GM23338 (cell line): ENCODE results near the gene SLC6A11. TPM values are rescaled to one million over a fixed set of nuclear protein-coding genes. Genes with fewer than 3 reads are reported as not detected.

Experiments
- ATAC-seq: fragments of 200-7000 bp; cut with Tn5 transposase; 3 replicates; pipeline ENCODE4 v1.9.1; 2020
- DNase-seq: peaks from one replicate; pipeline ENCODE4 v3.0.0-alpha.2; 2015; ENCODE audit warnings: low spot score
- H2AFZ ChIP-seq: fragments of 200-600 bp; sonication (generic); 2 replicates; pipeline ENCODE4 v1.8.0; 2016; ENCODE audit warnings: antibody characterized with exemption, mild to moderate bottlenecking, moderate library complexity
- H3F3A ChIP-seq: fragments of 200-600 bp; sonication (generic); replicated peaks from 2 replicates; pipeline ENCODE4 v1.8.0; 2017; ENCODE audit warnings: antibody characterized with exemption, mixed run types, low read depth
- H3K27ac ChIP-seq: fragments of 200-600 bp; sonication (generic); 2 replicates; pipeline ENCODE4 v1.6.1; 2016; ENCODE audit warnings: low read depth
- H3K27me3 ChIP-seq: fragments of 200-600 bp; sonication (generic); 2 replicates; pipeline ENCODE4 v1.8.0; 2016; ENCODE audit warnings: mild to moderate bottlenecking, mixed run types, moderate library complexity; ENCODE audit not compliant: insufficient read depth
- H3K36me3 ChIP-seq: fragments of 200-600 bp; sonication (generic); 2 replicates; pipeline ENCODE4 v1.8.0; 2016; ENCODE audit warnings: mild to moderate bottlenecking; ENCODE audit not compliant: insufficient read depth
- H3K4me1 ChIP-seq: fragments of 200-600 bp; sonication (generic); 2 replicates; pipeline ENCODE4 v1.8.0; 2016; ENCODE audit warnings: mild to moderate bottlenecking, moderate library complexity; ENCODE audit not compliant: insufficient read depth
- H3K4me2 ChIP-seq: fragments of 200-600 bp; sonication (generic); 2 replicates; pipeline ENCODE4 v1.7.1; 2017; ENCODE audit warnings: mixed run types
- H3K4me3 ChIP-seq: fragments of 200-600 bp; sonication (generic); 2 replicates; pipeline ENCODE4 v1.6.1; 2016; ENCODE audit warnings: mixed run types
- H3K79me2 ChIP-seq: fragments of 200-600 bp; sonication (generic); replicated peaks from 2 replicates; pipeline ENCODE4 v1.8.0; 2017; ENCODE audit warnings: mild to moderate bottlenecking; ENCODE audit not compliant: insufficient read depth
- H3K9me2 ChIP-seq: fragments of 200-600 bp; sonication (generic); 2 replicates; pipeline ENCODE4 v1.8.0; 2017; ENCODE audit not compliant: insufficient read depth
- H4K20me1 ChIP-seq: fragments of 200-600 bp; sonication (generic); replicated peaks from 2 replicates; pipeline ENCODE4 v1.8.0; 2017; ENCODE audit warnings: mild to moderate bottlenecking; ENCODE audit not compliant: insufficient read depth
- H3K27ac Mint-ChIP-seq: 2 replicates; pipeline ENCODE4 v1.8.0; 2020; ENCODE audit warnings: inconsistent platforms, mild to moderate bottlenecking, moderate library complexity, mixed read lengths
- H3K27me3 Mint-ChIP-seq: 3 replicates; pipeline ENCODE4 v1.8.0; 2022; ENCODE audit warnings: low read depth, mild to moderate bottlenecking, moderate library complexity, mixed read lengths, inconsistent platforms; ENCODE audit not compliant: insufficient read depth, poor library complexity
- H3K36me3 Mint-ChIP-seq: 3 replicates; pipeline ENCODE4 v1.8.0; 2021; ENCODE audit warnings: low read depth, mild to moderate bottlenecking, inconsistent platforms, moderate library complexity, mixed read lengths
- H3K4me1 Mint-ChIP-seq: 3 replicates; pipeline ENCODE4 v1.8.0; 2020; ENCODE audit warnings: mild to moderate bottlenecking, inconsistent platforms, mixed read lengths
- H3K4me3 Mint-ChIP-seq: 3 replicates; pipeline ENCODE4 v1.8.0; 2021; ENCODE audit warnings: moderate library complexity, mild to moderate bottlenecking, inconsistent platforms, mixed read lengths
- H3K9me3 Mint-ChIP-seq: 3 replicates; pipeline ENCODE4 v1.8.0; 2020; ENCODE audit warnings: moderate library complexity, mild to moderate bottlenecking, inconsistent platforms, mixed read lengths
- ETS1 ChIP-seq: IDR thresholded peaks from 2 replicates; pipeline ENCODE4 v1.6.1; 2016; ENCODE audit warnings: antibody characterized with exemption
- EZH2 ChIP-seq: fragments of 200-600 bp; sonication (generic); IDR thresholded peaks from one replicate; pipeline ENCODE4 v1.8.0; 2017; ENCODE audit warnings: antibody characterized with exemption, mild to moderate bottlenecking, low read depth; ENCODE audit not compliant: unreplicated experiment
- JUNB ChIP-seq: IDR thresholded peaks from one replicate; pipeline ENCODE4 v1.6.1; 2016; ENCODE audit warnings: antibody characterized with exemption; ENCODE audit not compliant: unreplicated experiment
- STAT1 ChIP-seq: IDR thresholded peaks from one replicate; pipeline ENCODE4 v1.6.1; 2016; ENCODE audit warnings: antibody characterized with exemption; ENCODE audit not compliant: unreplicated experiment
- ZNF331 ChIP-seq: fragments of 250-450 bp; sonication (Bioruptor Pico); IDR thresholded peaks from 2 replicates; pipeline ENCODE4 v1.5.0; 2020; ENCODE audit warnings: low read depth, mild to moderate bottlenecking, moderate library complexity
- ZNF462 ChIP-seq: fragments of 250-450 bp; sonication (Bioruptor Pico); IDR thresholded peaks from 2 replicates; pipeline ENCODE4 v1.5.0; 2020; ENCODE audit warnings: mild to moderate bottlenecking, moderate library complexity
- polyA plus RNA-seq: library from polyadenylated mRNA; unstranded; fragments of >200 nt; fragmentation: Nextera tagmentation; extraction: Ambion mirVana; gene quantifications from 2 replicates; pipeline ENCODE4 v1.2.1, GENCODE V29; 2016
- total RNA-seq: library from RNA; depleted of rRNA; stranded (reverse); fragments of >200 nt; shearing (Covaris generic); gene quantifications from 2 replicates; pipeline ENCODE4 v1.2.3, GENCODE V29; 2014

The SLC6A11 gene
- total and polyA plus RNA-seq, 2 experiments from 2014 or later: 0.47 to 1.1 TPM

GRCh38 chr3:10935846-10936631, 120.0 kb downstream of the SLC6A11 start:
- H3K4me2 ChIP-seq: no peak overlapping the region
- DNase-seq (no peak), ATAC-seq (no peak)
- H3K9me2 ChIP-seq: no peaks in the 10 kb centered on the region
- no peak overlapping the region for H3K4me3 ChIP-seq
- no peaks in the 10 kb centered on the region for H3K9me3 Mint-ChIP-seq
- H3K4me3 Mint-ChIP-seq: no peak overlapping the region
- TF ChIP-seq JUNB (no peak), STAT1 (no peak), EZH2 (no peak), ETS1 (no peak), ZNF331 (CRISPR knock-in tag) (no peak), ZNF462 (CRISPR knock-in tag) (no peak)
- no peak overlapping the region for H3K27ac Mint-ChIP-seq
- H3K4me1 ChIP-seq: peaks cover 4% of the 10 kb centered on the region; the same call in 1 of the 2 replicates
- H3F3A ChIP-seq: no peaks in the 10 kb centered on the region
- no peaks in the 10 kb centered on the region for H3K36me3 ChIP-seq
- H4K20me1 ChIP-seq: no peaks in the 10 kb centered on the region
- no peaks in the 10 kb centered on the region for H3K27me3 ChIP-seq
- no peaks in the 10 kb centered on the region for H3K79me2 ChIP-seq
- peaks cover 5% of the 10 kb centered on the region; the same call in 2 of the 3 replicates for H3K4me1 Mint-ChIP-seq
- H2AFZ ChIP-seq: no peak overlapping the region
- no peaks in the 10 kb centered on the region for H3K36me3 Mint-ChIP-seq
- H3K27ac ChIP-seq: no peak overlapping the region
- peaks cover 5% of the 10 kb centered on the region for H3K27me3 Mint-ChIP-seq
